SH-SY5Y (cell line): ENCODE data around the gene GPR137.

ENCODE experiments used
- GATA2 ChIP-seq: IDR thresholded peaks from 2 replicates; pipeline ENCODE4 v1.6.1; 2011; ENCODE audit warnings: mild to moderate bottlenecking, low read depth, low read length
- GATA3 ChIP-seq: IDR thresholded peaks from 2 replicates; pipeline ENCODE4 v1.6.1; 2011; ENCODE audit warnings: low read depth, mild to moderate bottlenecking, low read length, moderate library complexity

- no peak for TF ChIP-seq GATA3
- TF ChIP-seq GATA2: no peak
These were observed 31.1 kb downstream of the GPR137 start for GRCh38 chr11:64316672-64317324.
